ENCODE data around the gene TMEM121B. TPM values are rescaled to one million over a fixed set of nuclear protein-coding genes. Genes with fewer than 3 reads are reported as not detected.

The TMEM121B gene
- total and polyA plus RNA-seq, 2 experiments from 2014 or later, result 2.0 to 7.2 TPM

- no peak for TF ChIP-seq ZNF462 (CRISPR knock-in tag; IDR thresholded peaks at IDR 0.05)
- no peak for TF ChIP-seq NANOG (IDR thresholded peaks at IDR 0.05; ENCODE audit: borderline replicate concordance)
- no peak for TF ChIP-seq JUNB (IDR thresholded peaks at IDR 0.05; ENCODE audit: unreplicated experiment)
- TF ChIP-seq CTCF (conservative IDR thresholded peaks at IDR 0.05; ENCODE audit: low read depth in 2 of 2), result no peak
- TF ChIP-seq ZNF331 (CRISPR knock-in tag; IDR thresholded peaks at IDR 0.05; ENCODE audit: low read depth), result no peak
- no peak for TF ChIP-seq EZH2 (IDR thresholded peaks at IDR 0.05; ENCODE audit: low read depth, unreplicated experiment)
- no peak for TF ChIP-seq STAT1 (IDR thresholded peaks at IDR 0.05; ENCODE audit: unreplicated experiment)
These were observed 38.4 kb upstream of the TMEM121B start (continued) for GRCh38 chr22:17159504-17159951.

Data from GM23338 (cell line).